SU-DHL-6 (cell line): ENCODE results near the gene HLA-DOA.

Experiments used
- H2AFZ ChIP-seq: fragments of 200-600 bp; sonication (generic); 2 replicates; pipeline ENCODE4 v1.6.1; 2014; ENCODE audit warnings: low read depth, mild to moderate bottlenecking, moderate library complexity, mixed read lengths, antibody characterized with exemption, low read length; ENCODE audit not compliant: severe bottlenecking
- H3F3A ChIP-seq: fragments of 200-600 bp; shearing (Covaris generic); 2 replicates; pipeline ENCODE4 v1.6.0; 2016; ENCODE audit warnings: antibody characterized with exemption, mild to moderate bottlenecking; ENCODE audit not compliant: insufficient read depth
- H3K27ac ChIP-seq: fragments of 200-600 bp; sonication (generic); 2 replicates; pipeline ENCODE4 v1.5.1; 2016; ENCODE audit warnings: low read depth, mild to moderate bottlenecking, low read length, moderate library complexity, mixed read lengths
- H3K27me3 ChIP-seq: fragments of 200-600 bp; sonication (generic), shearing (Covaris generic); 2 replicates; pipeline ENCODE4 v1.6.0; 2014; ENCODE audit warnings: mild to moderate bottlenecking, low read length
- H3K36me3 ChIP-seq: fragments of 200-600 bp; sonication (generic); 2 replicates; pipeline ENCODE4 v1.6.1; 2014; ENCODE audit warnings: mild to moderate bottlenecking, low read length, mixed read lengths
- H3K4me2 ChIP-seq: fragments of 300-600, 200-600 bp; shearing (Covaris generic), sonication (generic); 2 replicates; pipeline ENCODE4 v1.6.0; 2014; ENCODE audit warnings: low read length, low read depth, mild to moderate bottlenecking; ENCODE audit not compliant: poor library complexity, severe bottlenecking
- H3K4me3 ChIP-seq: fragments of 200-600 bp; sonication (generic); 2 replicates; pipeline ENCODE4 v1.5.1; 2014; ENCODE audit warnings: antibody characterized with exemption, low read length, mild to moderate bottlenecking, mixed read lengths; ENCODE audit not compliant: insufficient read depth, poor library complexity, severe bottlenecking
- H3K79me2 ChIP-seq: fragments of 200-600 bp; sonication (generic); 2 replicates; pipeline ENCODE4 v1.6.1; 2014; ENCODE audit warnings: mild to moderate bottlenecking, low read length, moderate library complexity; ENCODE audit not compliant: insufficient read depth
- H3K9ac ChIP-seq: fragments of 200-600 bp; sonication (generic); 2 replicates; pipeline ENCODE4 v1.7.0; 2014; ENCODE audit warnings: mild to moderate bottlenecking, low read length
- H3K9me2 ChIP-seq: fragments of 200-600 bp; sonication (generic); replicated peaks from 2 replicates; pipeline ENCODE4 v1.6.1; 2014; ENCODE audit warnings: low read length; ENCODE audit not compliant: insufficient read depth
- H3K9me3 ChIP-seq: fragments of 200-600 bp; sonication (generic); 2 replicates; pipeline ENCODE4 v1.6.1; 2014; ENCODE audit warnings: low read length, mixed read lengths; ENCODE audit not compliant: insufficient read depth
- H4K20me1 ChIP-seq: fragments of 200-600 bp; sonication (generic); 2 replicates; pipeline ENCODE4 v1.6.1; 2014; ENCODE audit warnings: low read depth, mild to moderate bottlenecking, antibody characterized with exemption, low read length, moderate library complexity, mixed read lengths
- EZH2phosphoT487 ChIP-seq: fragments of 200-600 bp; sonication (generic), shearing (Covaris generic); conservative IDR thresholded peaks from 2 replicates; pipeline ENCODE4 v1.6.1; 2018; ENCODE audit warnings: mild to moderate bottlenecking, antibody characterized with exemption, low read length, moderate library complexity, mixed read lengths
- TF ChIP-seq, protein P1 (sequence below): fragments of 200-600 bp; sonication (generic); IDR thresholded peaks from one replicate; pipeline ENCODE4 v1.5.1; 2017; ENCODE audit warnings: antibody characterized with exemption, mild to moderate bottlenecking, low read length, moderate library complexity; ENCODE audit not compliant: insufficient read depth, poor library complexity, severe bottlenecking

The HLA-DOA gene

DNA sequence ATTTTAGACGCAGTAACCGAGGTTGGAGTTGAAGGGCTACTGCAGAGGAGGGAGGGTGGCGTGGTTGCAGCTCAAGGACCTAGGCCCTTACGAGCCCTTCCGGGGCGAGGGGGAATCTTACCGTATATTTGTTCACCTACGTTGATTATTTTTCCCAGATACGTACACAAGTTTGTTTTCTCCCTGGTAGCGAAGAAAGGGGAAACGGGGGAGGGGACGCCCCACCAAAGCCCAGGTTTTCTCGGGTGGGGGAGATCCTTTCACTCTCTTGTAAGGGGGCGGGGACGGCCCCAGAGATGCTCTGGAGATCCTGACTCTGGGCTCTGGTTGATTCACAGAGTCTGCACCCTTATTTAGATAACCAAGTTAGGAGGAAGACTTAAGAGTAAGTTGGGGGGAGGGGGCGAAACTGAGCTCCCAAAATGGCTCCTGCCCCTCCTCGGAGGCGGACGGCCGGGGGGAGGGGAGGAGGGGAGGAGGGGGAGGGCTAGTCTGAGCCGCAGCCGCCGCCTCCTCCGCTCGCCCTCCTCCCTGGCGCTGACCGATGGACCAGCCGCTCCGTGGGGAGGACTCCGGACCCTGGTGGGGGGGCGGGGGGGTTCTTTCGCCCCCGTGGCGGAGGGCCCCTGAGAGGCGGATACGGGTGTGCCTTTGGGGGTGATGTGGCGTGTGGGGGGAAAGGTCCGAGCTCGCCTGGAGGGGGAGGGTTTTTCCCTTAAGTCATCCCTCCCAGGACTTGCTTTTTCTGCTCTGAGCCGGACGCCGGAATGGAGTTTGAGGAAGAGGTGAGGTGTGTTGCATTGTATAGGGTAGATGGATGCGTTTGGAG is 38.8 kb downstream of the HLA-DOA start:
- H3K9me3 ChIP-seq: no peaks in the 10 kb centered on the region
- no peaks in the 10 kb centered on the region for H3K9me2 ChIP-seq
- no peaks in the 10 kb centered on the region for H3K27me3 ChIP-seq
- peak overlapping the region; percentile 94 for H3K4me2 ChIP-seq
- H3K27ac ChIP-seq: peak overlapping the region; percentile 97
- no peak overlapping the region for H2AFZ ChIP-seq
- peaks cover 78% of the 10 kb centered on the region for H3F3A ChIP-seq
- peak overlapping the region; percentile 75 for H3K4me3 ChIP-seq
- H3K79me2 ChIP-seq: peaks cover 72% of the 10 kb centered on the region
- no peak for TF ChIP-seq EZH2phosphoT487
- TF ChIP-seq, protein P1, sequence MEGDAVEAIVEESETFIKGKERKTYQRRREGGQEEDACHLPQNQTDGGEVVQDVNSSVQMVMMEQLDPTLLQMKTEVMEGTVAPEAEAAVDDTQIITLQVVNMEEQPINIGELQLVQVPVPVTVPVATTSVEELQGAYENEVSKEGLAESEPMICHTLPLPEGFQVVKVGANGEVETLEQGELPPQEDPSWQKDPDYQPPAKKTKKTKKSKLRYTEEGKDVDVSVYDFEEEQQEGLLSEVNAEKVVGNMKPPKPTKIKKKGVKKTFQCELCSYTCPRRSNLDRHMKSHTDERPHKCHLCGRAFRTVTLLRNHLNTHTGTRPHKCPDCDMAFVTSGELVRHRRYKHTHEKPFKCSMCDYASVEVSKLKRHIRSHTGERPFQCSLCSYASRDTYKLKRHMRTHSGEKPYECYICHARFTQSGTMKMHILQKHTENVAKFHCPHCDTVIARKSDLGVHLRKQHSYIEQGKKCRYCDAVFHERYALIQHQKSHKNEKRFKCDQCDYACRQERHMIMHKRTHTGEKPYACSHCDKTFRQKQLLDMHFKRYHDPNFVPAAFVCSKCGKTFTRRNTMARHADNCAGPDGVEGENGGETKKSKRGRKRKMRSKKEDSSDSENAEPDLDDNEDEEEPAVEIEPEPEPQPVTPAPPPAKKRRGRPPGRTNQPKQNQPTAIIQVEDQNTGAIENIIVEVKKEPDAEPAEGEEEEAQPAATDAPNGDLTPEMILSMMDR: no peak
- H4K20me1 ChIP-seq: peaks cover 25% of the 10 kb centered on the region
- peaks cover 37% of the 10 kb centered on the region for H3K36me3 ChIP-seq
- H3K9ac ChIP-seq: peak overlapping the region; percentile 95

DNA sequence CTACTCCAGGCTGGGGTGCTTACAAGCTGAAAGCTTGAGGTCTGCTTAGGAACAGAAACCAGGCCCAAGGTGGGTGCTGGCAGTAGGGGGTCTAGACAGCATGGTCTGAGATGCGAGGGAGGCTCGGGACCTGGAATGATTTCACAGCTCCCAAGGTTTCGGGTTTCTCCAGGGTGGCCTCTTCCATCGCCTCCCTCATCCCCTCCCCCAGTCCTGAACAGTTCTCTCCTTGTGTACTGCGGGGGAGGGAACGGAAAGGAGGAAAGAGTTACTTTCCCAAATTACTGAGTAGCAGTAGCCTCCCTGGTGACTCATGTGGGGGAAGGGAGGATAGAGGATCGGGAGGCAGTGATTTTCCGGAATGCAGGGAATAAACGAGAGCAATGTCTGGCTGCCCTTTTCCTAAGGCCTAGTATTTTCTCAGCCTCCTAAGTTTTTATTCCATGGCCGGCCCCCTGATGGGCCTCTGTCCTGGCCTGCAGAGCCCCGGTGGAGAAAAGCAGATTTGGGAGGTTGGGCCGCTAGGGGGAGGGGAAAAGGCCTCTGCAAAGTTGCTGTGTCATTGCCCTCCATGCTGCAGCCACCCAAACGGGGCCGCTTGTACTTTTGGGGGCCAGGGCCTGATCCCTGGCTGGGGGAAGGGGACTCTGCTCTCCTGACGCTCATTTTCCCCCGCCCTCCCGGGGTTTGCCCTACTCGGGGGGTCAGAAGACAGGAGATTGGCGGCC is 39.5 kb downstream of the HLA-DOA start:
- Histone ChIP-seq H3K79me2 (peaks cover 64% of the 10 kb centered on the region), H3K4me2 (peak overlapping the region; percentile 94), H3K9me3 (no peaks in the 10 kb centered on the region), H3K9ac (peak overlapping the region; percentile 95), H2AFZ (no peak overlapping the region), H3K27ac (peak overlapping the region; percentile 97), H3K36me3 (peaks cover 29% of the 10 kb centered on the region), H3F3A (peaks cover 74% of the 10 kb centered on the region), H4K20me1 (peaks cover 17% of the 10 kb centered on the region), H3K27me3 (no peaks in the 10 kb centered on the region), H3K9me2 (no peaks in the 10 kb centered on the region), H3K4me3 (peak overlapping the region; percentile 75)
- no peak for TF ChIP-seq EZH2phosphoT487
- TF ChIP-seq, protein P1: no peak

DNA sequence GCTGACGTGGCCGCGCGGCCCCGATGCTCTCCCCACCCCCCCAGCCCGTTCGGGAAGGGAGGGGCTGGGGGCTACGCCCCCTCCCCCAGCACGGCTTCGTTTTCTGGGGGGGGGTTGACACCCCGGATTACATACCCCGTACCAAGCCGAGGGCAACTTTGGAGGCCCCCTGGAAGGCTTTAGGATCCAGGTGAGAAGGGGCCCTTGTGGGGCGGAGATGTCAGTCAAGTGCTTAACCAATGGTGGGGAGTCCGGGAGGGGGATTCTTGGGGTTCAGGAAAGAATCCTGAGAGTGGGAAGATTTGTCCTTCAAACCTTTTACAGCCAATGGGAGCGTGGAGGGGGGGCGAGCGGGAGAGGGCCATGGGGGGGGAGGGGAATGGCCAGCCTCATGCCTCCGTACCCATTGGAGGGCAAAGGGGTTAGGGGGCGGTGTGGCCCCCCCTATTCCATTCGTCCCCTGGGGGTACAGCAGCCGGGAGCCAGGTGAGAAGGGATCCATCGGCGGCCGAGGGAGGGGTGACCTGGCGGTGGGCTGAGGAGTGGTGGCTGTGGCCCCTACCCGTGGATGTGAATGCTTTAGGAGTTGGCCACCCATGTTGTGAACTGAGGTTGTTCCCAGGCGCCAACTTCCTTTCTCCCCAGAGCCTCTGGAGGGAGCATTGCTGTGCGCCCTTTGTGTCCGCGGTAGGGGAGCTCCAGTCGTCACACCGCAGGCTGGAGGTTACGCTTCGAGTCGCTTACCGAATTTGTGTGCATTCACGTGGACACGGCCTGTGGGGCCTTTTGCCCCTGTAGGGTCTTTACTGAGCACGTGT is 40.3 kb downstream of the HLA-DOA start:
- no peak for TF ChIP-seq EZH2phosphoT487
- TF ChIP-seq, protein P1: no peak
- no peak overlapping the region for H2AFZ ChIP-seq

More for the DNA sequence above, 40.3 kb downstream of the HLA-DOA start:
- Histone ChIP-seq H3K4me3 (peak overlapping the region; percentile 75), H3K9me3 (no peaks in the 10 kb centered on the region), H3K27me3 (no peaks in the 10 kb centered on the region), H3K27ac (peak overlapping the region; percentile 97), H3F3A (peaks cover 66% of the 10 kb centered on the region), H3K9ac (peak overlapping the region; percentile 95), H3K9me2 (no peaks in the 10 kb centered on the region), H3K79me2 (peaks cover 56% of the 10 kb centered on the region), H3K4me2 (peak overlapping the region; percentile 94), H3K36me3 (peaks cover 21% of the 10 kb centered on the region), H4K20me1 (peaks cover 10% of the 10 kb centered on the region)
